ENCODE results near the gene RBM25.

DNA sequence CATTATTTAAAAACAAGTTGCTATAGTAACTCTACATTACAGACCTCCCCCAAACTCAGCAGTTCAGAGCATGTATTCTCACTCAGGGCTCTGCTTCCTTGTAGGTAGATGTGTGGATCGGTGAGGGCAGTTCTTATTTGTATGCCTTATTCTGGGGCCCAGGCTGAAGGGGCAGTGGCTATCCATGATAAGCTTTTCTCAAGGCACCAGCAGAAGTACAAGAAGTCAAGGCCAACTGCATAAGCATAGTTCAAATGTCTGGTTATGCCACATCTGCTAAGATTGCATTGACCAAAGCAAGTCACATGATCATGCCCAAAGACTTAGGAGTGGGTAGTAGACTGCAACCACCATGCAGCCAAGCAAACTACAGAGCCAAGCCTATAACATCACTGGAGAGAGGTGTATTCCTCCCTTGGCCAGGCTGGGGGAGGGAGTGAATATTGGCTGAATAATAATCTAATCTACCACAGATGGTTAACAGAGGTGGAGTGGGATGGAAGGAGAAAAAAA is 82.5 kb downstream of the RBM25 start:
- TF ChIP-seq EZH2 (IDR thresholded peaks at IDR 0.05; ENCODE audit: insufficient read depth, poor library complexity, severe bottlenecking) (no peak), EZH2phosphoT487 (IDR thresholded peaks at IDR 0.05; ENCODE audit: insufficient read depth, low read depth) (no peak)

Measured in GM23248 (cell line).